NCI-H524 treated with DMSO at 0.1 percent for 48 hours (cell line): ENCODE measurements around the gene CDKN2A.
A peak's percentile ranks its signal among the peaks of the same experiment; 100 is the strongest.
"Not testable (repeated sequence)": the region's sequence is repeated elsewhere in the genome, so short reads cannot be mapped to it uniquely, and the experiment has no call there.

Source experiments
- DNase-seq: peaks from one replicate; lab custom pipeline; 2025; lab: John Stamatoyannopoulos, UW

Gene CDKN2A

DNA sequence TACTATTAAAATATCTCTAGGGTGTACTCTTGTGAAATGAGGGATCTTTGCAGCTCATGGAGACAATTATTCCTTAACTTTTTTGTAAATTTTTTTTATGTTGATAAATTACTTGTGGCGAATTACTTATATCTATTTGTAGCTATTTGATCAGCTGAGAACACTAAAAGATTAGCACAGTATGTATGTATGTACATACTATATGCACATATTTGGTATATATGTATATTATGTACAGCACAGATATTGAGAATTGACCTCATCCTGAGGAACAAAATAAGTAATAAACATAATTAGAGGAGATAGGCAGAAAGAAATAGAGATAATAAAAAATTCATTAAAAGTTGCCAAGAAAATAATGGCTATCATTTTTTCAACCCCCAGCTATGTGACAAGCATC lies 11.8 kb downstream of the CDKN2A start:
- no peak for DNase-seq

DNA sequence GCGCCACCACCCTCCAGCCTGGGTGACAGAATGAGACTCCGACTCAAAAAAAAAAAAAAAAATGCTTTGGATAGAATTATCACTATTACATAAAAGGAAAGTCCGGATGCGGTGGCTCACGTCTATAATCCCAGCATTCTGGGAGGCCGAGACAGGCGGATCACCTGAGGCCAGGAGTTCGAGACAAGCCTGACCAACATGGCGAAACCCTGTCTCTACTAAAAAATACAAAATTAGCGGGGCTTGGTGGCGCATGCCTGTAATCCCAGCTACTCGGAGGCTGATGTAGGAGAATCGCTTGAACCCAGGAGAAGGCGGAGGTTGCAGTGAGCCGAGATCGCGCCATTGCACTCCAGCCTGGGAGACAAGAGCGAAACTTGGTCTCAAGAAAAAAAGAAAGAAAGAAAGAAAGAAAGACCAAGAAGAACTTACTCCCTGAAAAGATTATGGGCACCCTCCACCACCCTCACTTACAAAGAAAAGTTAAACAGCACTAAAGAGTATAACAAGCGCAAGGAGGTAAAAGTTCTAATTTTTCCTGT lies 17.8 kb downstream of the CDKN2A start:
- DNase-seq, result no peak

DNA sequence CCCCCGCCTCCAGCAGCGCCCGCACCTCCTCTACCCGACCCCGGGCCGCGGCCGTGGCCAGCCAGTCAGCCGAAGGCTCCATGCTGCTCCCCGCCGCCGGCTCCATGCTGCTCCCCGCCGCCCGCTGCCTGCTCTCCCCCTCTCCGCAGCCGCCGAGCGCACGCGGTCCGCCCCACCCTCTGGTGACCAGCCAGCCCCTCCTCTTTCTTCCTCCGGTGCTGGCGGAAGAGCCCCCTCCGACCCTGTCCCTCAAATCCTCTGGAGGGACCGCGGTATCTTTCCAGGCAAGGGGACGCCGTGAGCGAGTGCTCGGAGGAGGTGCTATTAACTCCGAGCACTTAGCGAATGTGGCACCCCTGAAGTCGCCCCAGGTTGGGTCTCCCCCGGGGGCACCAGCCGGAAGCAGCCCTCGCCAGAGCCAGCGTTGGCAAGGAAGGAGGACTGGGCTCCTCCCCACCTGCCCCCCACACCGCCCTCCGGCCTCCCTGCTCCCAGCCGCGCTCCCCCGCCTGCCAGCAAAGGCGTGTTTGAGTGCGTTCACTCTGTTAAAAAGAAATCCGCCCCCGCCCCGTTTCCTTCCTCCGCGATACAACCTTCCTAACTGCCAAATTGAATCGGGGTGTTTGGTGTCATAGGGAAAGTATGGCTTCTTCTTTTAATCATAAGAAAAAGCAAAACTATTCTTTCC lies 19.3 kb downstream of the CDKN2A start:
- DNase-seq, result peak; percentile 42

DNA sequence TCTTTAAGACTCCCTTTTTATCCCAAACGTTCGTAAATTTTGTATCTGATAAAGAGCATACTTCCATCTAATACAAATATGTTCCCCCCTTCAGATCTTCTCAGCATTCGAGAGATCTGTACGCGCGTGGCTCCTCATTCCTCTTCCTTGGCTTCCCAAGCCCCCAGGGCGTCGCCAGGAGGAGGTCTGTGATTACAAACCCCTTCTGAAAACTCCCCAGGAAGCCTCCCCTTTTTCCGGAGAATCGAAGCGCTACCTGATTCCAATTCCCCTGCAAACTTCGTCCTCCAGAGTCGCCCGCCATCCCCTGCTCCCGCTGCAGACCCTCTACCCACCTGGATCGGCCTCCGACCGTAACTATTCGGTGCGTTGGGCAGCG lies 19.9 kb downstream of the CDKN2A start:
- no peak for DNase-seq

DNA sequence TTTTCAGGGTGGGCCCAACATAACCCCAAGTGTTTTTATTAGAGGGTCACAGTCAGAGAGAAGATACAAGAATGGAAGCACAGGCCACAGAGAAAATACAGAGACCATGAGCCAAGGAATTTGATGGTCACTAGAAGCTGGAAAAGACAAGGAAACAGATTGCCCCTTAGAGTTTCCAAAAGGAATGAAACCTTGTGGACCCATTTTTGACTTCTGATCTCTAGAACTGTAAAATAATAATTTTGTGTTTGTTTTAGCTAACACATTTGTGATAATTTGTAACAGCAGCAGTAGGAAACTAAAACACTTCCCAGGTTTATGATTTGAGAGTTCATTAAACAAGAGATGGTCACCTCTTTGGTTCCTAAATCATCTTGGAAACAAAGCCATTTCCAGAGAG lies 21.8 kb downstream of the CDKN2A start:
- no peak for DNase-seq

DNA sequence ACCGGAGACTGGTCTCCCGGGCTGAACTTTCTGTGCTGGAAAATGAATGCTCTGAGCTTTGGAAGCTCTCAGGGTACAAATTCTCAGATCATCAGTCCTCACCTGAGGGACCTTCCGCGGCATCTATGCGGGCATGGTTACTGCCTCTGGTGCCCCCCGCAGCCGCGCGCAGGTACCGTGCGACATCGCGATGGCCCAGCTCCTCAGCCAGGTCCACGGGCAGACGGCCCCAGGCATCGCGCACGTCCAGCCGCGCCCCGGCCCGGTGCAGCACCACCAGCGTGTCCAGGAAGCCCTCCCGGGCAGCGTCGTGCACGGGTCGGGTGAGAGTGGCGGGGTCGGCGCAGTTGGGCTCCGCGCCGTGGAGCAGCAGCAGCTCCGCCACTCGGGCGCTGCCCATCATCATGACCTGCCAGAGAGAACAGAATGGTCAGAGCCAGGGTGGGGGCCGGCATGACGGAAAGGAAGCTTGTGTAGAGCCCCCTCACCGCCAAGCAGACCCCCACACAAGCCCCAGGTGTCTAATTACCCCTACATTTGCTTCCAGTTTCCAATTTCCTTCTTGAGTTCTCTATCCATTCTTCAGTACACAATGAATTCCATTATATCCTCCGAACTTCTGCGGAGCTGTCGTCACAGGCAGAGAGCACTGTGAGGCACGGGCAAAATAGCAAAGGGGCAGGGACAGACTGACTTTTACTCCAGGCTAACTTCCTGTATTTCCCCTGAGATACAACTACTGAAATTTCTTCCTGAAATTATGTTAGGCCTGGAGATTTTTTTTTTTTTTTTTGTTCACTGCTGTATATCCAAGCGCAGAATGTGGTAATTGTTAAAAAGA lies 23.2 kb downstream of the CDKN2A start:
- DNase-seq, result no peak

DNA sequence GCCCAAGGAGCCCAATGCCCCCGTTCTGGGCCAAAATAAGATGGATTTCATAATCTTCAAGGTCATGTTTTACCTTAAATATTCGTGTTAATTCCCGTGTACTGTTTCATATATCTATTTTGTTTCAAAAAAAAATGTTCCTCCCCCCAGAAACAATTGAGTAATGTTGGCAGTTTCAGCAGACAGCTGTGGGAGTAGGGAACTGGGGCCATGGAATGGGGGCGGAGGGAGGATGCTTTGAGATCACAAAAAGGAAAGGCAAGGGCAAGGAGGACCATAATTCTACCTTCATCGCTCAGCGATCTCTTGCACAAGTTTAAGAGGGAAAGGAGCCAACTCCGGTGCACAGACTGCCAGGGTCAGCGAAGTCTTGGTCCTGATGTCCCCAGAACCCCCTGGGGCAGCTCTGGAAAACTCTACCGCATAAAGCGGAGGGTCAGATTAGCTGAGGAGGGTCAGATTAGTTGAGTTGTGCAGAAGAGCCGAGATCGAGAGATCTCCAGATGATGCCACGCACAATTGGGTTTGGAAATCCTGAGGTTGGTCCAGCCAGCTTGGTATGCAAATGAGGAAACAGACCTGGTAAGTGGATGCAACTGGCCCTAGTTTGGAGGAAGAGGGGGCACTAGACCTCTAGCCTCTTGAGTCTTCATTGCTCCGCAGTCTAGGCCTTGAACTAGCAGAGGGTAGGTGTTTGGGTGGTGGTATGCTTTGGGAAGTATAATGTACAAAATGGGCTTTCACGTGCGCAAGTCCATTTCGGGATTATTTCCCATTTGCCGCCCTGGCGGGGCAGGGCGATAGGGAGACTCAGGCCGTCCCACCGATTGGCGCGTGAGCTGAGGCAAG lies 24.0 kb downstream of the CDKN2A start:
- DNase-seq, result no peak

DNA sequence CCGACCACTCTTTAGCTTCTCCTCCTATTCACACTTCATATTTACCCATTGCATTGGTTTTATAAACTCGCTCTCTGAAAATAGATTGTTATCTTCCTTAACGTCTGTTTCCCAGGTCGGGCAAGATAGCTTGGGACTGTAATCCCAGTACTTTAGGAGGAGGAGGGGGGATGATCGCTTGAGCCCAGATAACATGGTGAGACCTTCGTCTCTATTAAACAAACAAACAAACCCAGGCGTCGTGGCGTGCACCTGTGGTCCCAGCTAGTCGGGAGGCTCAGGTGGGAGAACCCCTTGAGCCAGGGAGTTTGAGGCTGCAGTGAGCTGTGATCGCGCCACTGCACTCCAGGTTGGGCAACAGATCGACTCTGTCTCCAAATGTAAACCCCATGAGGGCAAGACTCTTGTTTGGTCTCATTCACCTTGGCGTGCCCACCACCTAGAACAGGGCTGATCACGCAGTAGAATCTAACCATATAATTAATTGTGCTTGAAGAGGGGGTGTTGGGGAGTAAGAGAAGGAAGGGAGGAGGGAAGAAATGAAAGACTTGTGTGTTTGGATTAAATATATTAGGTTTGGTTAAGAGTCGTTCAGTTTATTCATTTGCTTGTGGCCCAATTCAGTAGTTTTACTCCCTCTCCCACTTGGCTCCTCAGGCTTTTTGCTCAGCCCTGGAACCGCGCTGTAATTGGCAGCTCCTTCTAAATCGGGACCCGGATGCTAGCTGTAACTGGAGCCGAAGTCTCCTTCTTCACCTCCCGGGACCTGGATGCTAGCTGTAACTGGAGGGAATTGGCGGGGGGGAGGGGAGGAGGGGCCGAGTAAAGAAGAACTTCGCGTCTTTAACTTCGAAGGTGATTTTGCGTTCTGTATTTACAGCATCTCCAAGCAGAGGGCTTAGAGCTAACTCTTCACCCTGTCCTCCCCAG lies 24.9 kb downstream of the CDKN2A start:
- no peak for DNase-seq

DNA sequence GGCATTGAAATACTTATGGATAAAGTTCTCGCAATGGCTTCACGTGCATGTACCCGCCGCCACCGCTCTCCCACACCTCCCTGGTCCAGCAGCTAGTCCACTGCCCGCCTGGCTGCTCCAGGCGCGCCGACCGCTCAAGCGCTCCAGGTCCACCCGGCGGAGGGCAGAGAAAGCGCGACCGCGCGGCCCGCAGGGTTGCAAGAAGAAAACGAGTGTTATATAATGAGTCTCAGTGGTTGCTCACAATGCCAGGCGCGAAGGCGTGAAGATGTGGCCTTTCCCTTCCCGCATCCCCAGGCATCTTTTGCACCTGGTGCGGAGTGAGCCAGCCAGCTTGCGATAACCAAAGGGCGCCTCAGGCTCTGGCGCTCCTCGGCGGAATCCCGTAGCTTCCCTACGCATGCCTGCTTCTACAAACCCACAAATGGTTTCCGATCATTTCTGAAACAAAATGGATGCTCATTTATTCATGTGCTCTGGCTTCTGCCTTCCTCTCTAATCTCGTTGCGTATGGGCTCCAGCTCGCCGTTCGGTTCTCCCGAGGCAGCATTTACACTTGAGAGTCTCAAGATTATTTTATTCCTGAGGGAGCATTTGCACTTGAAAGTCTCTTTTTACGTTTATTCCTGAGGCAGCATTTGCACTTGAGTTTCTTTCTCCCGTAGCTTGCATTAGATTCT lies 25.7 kb downstream of the CDKN2A start:
- no peak for DNase-seq

DNA sequence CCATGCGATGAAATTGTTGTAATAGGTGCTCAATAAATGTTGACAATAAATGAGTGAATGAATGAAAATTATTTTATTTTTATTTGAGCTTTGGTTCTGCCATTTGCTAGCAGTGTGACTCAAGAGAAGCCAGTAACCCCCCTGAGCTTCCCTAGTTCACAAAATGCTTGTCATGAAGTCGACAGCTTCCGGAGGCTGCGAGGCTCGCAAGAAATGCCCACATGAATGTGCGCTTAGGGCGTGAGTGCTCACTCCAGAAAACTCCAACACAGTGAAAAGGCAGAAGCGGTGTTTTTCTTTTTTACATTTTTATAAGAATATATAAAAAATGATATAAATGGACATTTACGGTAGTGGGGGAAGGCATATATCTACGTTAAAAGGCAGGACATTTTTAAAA lies 26.5 kb downstream of the CDKN2A start:
- no peak for DNase-seq

DNA sequence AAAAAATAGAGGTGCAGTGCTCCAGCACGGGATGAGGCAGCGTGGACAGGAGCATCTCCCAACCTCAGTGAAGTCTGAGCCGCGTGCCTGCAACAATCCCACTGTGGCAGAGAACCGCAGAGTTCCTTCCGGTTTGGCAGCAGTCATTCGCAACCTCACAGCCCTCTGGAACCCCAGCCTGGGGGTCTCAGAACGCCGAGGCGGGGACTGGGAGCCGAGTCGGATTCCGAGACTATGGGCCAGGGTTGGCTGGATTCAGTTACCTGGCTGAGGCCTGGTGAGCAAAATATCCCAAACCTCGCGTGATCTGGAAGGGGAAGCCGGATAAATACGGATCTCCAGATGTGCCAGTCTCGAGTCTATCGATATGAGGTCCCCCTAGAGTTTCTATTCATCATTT lies 27.0 kb downstream of the CDKN2A start:
- no peak for DNase-seq

DNA sequence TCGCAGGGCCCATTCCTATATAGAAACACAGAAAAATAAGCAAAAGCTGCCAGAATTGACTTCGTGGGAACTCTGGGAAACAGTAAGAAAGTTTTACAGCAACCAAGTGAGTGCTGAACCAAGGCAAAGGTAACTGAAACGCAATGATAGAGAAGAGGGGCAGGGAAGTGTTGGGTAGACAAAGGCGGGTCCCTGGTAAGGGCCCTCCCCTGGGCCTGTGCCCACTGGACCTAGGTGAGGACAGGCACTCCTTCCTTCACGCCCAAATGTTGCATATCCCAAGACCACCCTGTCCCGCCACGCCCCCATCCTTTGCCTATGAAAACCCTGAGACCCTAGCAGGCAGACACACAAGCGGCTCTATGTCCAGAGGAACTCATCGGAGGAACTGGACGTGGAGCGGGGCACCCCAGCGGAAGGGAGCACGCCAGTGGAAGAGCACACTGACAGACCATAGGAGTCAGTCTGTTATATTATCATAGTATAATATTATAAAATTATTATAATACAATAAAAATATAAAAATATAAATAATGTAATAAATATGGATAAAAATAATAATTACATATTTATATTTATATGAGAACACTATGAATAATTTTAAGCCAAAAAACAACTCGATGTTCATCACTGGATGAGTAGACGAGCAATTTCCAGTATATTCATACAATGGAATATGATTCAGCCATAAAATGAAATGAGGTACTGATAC lies 27.9 kb downstream of the CDKN2A start:
- no peak for DNase-seq

DNA sequence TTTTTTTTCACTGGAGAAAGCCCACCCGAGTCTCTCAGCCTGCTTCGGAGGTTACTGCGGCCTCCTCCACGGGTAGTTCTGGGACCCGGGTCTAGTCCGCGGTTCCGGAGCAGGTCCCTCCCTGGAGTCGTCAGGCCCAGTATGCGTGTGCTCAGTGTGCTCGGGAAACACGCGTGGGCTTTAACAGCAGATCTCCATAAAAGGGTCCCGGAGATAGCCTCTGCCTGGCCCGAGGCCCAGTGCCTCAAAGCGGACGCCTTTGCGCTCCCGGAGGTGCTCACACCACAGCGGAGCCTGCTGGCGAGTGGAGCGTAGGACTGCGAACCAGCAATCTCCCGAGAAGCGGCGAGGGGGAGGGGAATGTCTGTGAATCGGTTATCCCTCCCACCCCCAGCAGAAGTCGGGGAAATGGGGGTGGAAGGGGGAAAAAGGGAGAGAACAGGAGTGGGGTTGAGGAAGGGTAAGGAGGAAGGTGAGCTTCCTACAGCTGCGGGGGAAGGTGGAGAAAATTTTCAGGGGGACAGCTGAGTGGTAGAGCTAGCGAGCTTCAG lies 28.7 kb downstream of the CDKN2A start:
- DNase-seq, result no peak

DNA sequence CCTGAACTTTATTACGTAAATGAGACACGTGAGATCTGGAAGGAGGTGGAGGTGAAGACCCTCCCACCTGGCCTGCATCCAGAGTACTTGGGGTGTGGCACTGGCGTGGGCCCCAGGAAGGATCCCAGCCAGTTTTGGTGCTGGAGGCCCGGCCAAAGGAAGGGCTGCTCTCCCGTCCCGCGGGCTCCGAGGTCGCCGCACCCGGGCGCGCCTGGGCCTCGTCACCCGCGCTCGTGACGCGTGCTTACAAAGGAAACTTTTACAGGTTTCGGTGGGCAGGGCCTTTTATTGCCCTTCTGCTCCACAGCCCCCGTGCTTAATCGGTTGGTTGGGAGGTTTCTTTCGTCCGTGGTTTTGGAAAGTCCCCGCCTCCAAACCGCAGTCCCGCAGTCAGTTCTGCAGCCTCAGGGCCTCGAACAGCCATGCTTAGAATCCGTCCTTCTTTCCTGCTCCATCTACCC lies 29.2 kb downstream of the CDKN2A start:
- DNase-seq, result no peak

DNA sequence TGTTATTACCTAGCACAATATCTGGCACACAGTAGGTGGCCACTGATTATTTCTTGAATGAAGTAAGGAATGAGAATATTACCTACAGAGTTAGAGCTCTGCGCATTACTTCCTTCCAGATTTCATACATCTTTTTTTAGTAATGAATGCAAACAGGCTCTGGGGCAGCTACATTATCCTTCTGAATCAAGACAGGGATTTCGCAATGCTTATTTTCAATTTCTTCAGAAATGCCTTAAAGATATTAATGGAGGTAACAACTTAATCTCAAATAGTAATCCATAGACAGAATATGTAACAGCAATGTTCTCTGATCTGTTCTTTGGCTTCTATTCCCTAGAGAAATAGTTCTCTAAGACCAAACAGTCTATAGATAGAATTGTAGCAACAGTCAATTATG lies 32.6 kb downstream of the CDKN2A start:
- DNase-seq, result no peak

DNA sequence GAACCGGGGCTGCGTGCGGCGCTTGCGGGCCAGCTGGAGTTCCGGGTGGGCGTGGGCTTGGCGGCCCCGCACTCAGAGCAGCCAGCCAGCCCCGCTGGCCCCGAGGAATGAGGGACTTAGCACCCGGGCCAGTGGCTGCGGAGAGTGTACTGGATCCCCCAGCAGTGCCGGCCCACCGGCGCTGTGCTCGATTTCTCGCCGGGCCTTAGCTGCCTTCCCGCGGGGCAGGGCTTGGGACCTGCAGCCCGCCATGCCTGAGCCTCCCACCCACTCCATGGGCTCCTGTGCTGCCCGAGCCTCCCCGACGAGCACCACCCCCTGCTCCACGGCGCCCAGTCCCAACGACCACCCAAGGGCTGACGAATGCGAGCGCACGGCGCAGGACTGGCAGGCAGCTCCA lies 34.9 kb downstream of the CDKN2A start:
- not testable (repeated sequence) for DNase-seq

DNA sequence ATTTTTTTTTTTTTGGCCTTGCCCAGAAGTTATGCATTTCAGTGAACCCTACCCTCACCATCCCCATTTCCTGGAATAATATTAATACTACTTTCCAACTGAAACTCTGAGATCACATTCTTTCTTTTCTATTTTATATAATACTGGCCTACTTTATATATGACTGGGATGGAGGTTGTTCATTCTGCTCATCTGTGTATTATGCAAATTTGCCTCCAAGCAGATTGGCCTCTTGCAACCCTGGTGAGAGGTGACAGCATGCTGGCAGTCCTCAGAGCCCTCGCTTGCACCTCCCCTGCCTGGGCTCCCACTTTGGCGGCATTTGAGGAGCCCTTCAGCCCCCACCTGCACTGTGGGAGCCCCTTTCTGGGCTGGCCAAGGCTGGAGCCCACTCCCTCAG lies 35.4 kb downstream of the CDKN2A start:
- no peak for DNase-seq

DNA sequence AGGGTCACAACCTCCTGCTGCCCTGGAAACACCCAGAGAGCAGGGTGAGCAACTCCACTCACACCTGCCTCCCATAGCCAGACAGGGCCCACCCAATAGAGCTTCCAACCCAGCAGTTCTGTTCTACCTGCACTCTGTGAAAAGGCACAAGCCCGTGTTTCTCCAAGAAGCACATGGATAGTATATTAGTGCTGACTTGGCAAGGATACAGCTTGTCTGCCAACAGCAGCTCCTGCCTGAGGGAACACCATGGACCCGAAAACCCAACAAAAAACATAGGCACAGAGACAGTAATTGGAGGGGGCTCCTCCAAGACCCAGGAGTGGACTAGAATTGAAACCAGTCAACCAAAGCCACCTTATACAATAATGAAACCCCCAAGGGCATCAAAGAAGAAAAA lies 48.6 kb downstream of the CDKN2A start:
- DNase-seq, result no peak

DNA sequence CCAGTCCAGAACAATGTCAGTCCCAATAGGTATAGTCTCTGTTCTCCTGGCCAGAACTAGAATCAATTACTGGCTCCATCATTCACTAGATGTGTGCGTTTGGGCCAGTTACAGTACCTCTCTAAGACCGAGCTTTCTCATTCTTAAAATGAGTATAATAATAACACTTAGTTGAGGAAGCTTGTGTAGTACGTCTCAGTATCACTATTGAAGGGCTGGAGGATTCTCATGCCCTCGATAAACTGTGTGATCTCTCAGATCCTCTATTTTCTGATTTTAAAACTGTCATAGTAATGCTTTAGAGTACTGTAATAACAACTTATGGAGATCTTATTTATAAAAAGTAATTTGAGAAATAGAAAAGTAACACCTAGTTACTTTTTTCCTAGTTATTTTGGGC lies 50.7 kb downstream of the CDKN2A start:
- no peak for DNase-seq
